Measurements from ENCODE around the gene TNFRSF19.
A peak's percentile ranks its signal among the peaks of the same experiment; 100 is the strongest.
"Not testable (repeated sequence)": the region's sequence is repeated elsewhere in the genome, so short reads cannot be mapped to it uniquely, and the experiment has no call there.

TNFRSF19 gene

GRCh38 chr13:23571431-23571830 is 1.2 kb downstream of the TNFRSF19 start:
- DNase-seq, result no peak

- no peak for DNase-seq
These were observed 2.6 kb downstream of the TNFRSF19 start for GRCh38 chr13:23572836-23573235.

GRCh38 chr13:23574421-23575145 is 4.4 kb downstream of the TNFRSF19 start:
- no peak for DNase-seq

- no peak for DNase-seq
These were observed 5.4 kb downstream of the TNFRSF19 start for GRCh38 chr13:23575632-23576031.

GRCh38 chr13:23578411-23579071 is 8.3 kb downstream of the TNFRSF19 start:
- DNase-seq, result peak; percentile 20

GRCh38 chr13:23579072-23579895 is 9.1 kb downstream of the TNFRSF19 start:
- peak; percentile 49 for DNase-seq

GRCh38 chr13:23579896-23580683 is 9.9 kb downstream of the TNFRSF19 start:
- DNase-seq, result no peak

- DNase-seq, result no peak
These were observed 10.5 kb downstream of the TNFRSF19 start for GRCh38 chr13:23580684-23581060.

- DNase-seq, result no peak
These were observed 13.3 kb downstream of the TNFRSF19 start for GRCh38 chr13:23583491-23583890.

- DNase-seq, result no peak
These were observed 14.1 kb downstream of the TNFRSF19 start for GRCh38 chr13:23584275-23584674.

GRCh38 chr13:23586336-23586735 is 16.1 kb downstream of the TNFRSF19 start:
- DNase-seq, result no peak

GRCh38 chr13:23588666-23589065 is 18.5 kb downstream of the TNFRSF19 start:
- no peak for DNase-seq

GRCh38 chr13:23592596-23592995 is 22.4 kb downstream of the TNFRSF19 start:
- DNase-seq, result no peak

GRCh38 chr13:23593148-23593547 is 22.9 kb downstream of the TNFRSF19 start:
- DNase-seq, result no peak

GRCh38 chr13:23594290-23594689 is 24.1 kb downstream of the TNFRSF19 start:
- DNase-seq, result not testable (repeated sequence)

GRCh38 chr13:23598369-23598768 is 28.2 kb downstream of the TNFRSF19 start:
- no peak for DNase-seq

- no peak for DNase-seq
These were observed 29.1 kb downstream of the TNFRSF19 start for GRCh38 chr13:23599083-23599925.

GRCh38 chr13:23600100-23600499 is 29.9 kb downstream of the TNFRSF19 start:
- DNase-seq, result no peak

GRCh38 chr13:23600534-23600933 is 30.3 kb downstream of the TNFRSF19 start:
- DNase-seq, result no peak

- no peak for DNase-seq
These were observed 35.6 kb downstream of the TNFRSF19 start for GRCh38 chr13:23605831-23606230.

GRCh38 chr13:23608138-23608537 is 37.9 kb downstream of the TNFRSF19 start:
- no peak for DNase-seq
